Caco-2 (cell line): Measurements from ENCODE around the gene CUL4B. TPM values are rescaled to one million over a fixed set of nuclear protein-coding genes. Genes with fewer than 3 reads are reported as not detected.

Experiments used
- BruUV-seq: library from RNA; stranded (reverse); fragments of 400-500 nt; replicated peaks from 2 replicates; lab custom pipeline; 2021; lab: Mats Ljungman, UMichigan
- CTCF ChIA-PET: fragments of 300-600 bp; sonication (Branson Sonifier 250); formaldehyde crosslinking; loops from one replicate; lab custom pipeline; 2022; ENCODE audit warnings: antibody characterized with exemption; lab: Charles Lee
- POLR2A ChIA-PET: fragments of 300-600 bp; sonication (Branson Sonifier 250); formaldehyde crosslinking; loops from one replicate; lab custom pipeline; 2022; ENCODE audit warnings: antibody characterized with exemption; lab: Charles Lee
- DNase-seq, 2 experiments: peaks; one replicate each; pipeline versions ENCODE4 v3.0.0 to v3.0.0-alpha.2; 2020 to 2022
- H3K27me3 ChIP-seq: replicated peaks from 2 replicates; pipeline ENCODE4 v1.6.0; 2011; ENCODE audit warnings: low read length; ENCODE audit not compliant: control insufficient read depth, insufficient read depth
- H3K36me3 ChIP-seq: 2 replicates; pipeline ENCODE4 v1.5.1; 2011; ENCODE audit warnings: low read length; ENCODE audit not compliant: control insufficient read depth, insufficient read depth
- H3K4me1 ChIP-seq: fragments of 250-450 bp; sonication (Bioruptor Pico); 2 replicates; pipeline ENCODE4 v1.5.1; 2020; ENCODE audit warnings: mild to moderate bottlenecking
- H3K4me3 ChIP-seq: 2 replicates; pipeline ENCODE4 v1.5.1; 2011; ENCODE audit warnings: low read depth, mild to moderate bottlenecking, control low read depth, low read length
- H3K9me3 ChIP-seq: fragments of 250-450 bp; sonication (Bioruptor Pico); 2 replicates; pipeline ENCODE4 v1.5.1; 2020; ENCODE audit warnings: mild to moderate bottlenecking, moderate library complexity
- H3K27ac Mint-ChIP-seq: one replicate; pipeline ENCODE4 v1.8.0; 2022; ENCODE audit warnings: mixed read lengths; ENCODE audit not compliant: unreplicated experiment
- H3K27me3 Mint-ChIP-seq: one replicate; pipeline ENCODE4 v1.8.0; 2022; ENCODE audit warnings: mixed read lengths; ENCODE audit not compliant: insufficient read depth, unreplicated experiment
- H3K36me3 Mint-ChIP-seq: one replicate; pipeline ENCODE4 v1.8.0; 2022; ENCODE audit warnings: mild to moderate bottlenecking, mixed read lengths; ENCODE audit not compliant: insufficient read depth, unreplicated experiment
- H3K4me1 Mint-ChIP-seq: one replicate; pipeline ENCODE4 v1.8.0; 2022; ENCODE audit warnings: low read depth, mixed read lengths; ENCODE audit not compliant: unreplicated experiment
- H3K4me3 Mint-ChIP-seq: one replicate; pipeline ENCODE4 v1.8.0; 2022; ENCODE audit warnings: mild to moderate bottlenecking, moderate library complexity, mixed read lengths; ENCODE audit not compliant: unreplicated experiment
- H3K9me3 Mint-ChIP-seq: one replicate; pipeline ENCODE4 v1.8.0; 2022; ENCODE audit warnings: mixed read lengths; ENCODE audit not compliant: unreplicated experiment
- intact Hi-C: fragments of 100-400 bp; cut with micrococcal nuclease; formaldehyde crosslinking; loops from one replicate; pipeline ENCODE4 v1.10.0; 2022; ENCODE audit not compliant: unreplicated experiment
- total RNA-seq: library from RNA; stranded (reverse); gene quantifications from 2 replicates; pipeline ENCODE4 v1.2.3, GENCODE V29; 2022
- TF ChIP-seq, protein P1 (sequence below), 2 experiments: fragments of 200-600 bp in 1 of 2; IDR thresholded peaks; 1 replicate in 1 of 2; 2 replicates in 1 of 2; pipeline versions ENCODE4 v1.5.1 to v1.8.0; 2011 to 2022; ENCODE audit warnings: antibody characterized with exemption in 1 of 2, control low read depth in 1 of 2, inconsistent platforms in 1 of 2, low read depth in 1 of 2, low read length in 1 of 2, mild to moderate bottlenecking in 1 of 2, moderate library complexity in 1 of 2; ENCODE audit not compliant: insufficient read depth in 1 of 2, severe bottlenecking in 1 of 2, unreplicated experiment in 1 of 2

The CUL4B gene
- total RNA-seq, 1 experiment from 2014 or later, result 41.0 TPM

DNA sequence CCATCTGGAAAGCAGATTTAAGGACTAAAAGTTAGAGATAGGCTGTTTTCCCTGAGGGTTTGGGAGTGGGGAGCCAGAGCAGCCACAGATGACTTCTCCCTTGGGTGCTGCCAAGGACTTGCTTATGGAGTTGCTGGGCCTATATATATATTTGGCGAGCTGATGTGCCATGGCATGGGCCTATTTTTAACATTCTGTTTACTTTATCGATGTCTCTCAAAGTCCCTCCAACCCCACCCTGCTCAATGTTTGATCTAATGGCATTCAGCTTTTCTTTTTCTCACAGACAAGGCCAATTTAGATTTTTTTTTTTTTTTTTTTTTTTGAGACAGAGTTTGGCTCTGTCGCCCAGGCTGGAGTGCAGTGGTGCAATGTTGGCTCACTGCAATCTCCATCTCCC is 6.1 kb upstream of the CUL4B start:
- ChIA-PET POLR2A (no interaction called here), CTCF (no interaction called here)
- no peaks in the 10 kb centered on the region for H3K36me3 ChIP-seq
- H3K4me3 ChIP-seq, result no peak overlapping the region
- no TSS peak for BruUV-seq
- H3K27ac Mint-ChIP-seq, result no peak overlapping the region
- DNase-seq, result no peak
- H3K27me3 Mint-ChIP-seq, result no peaks in the 10 kb centered on the region
- peaks cover 8% of the 10 kb centered on the region for H3K4me1 Mint-ChIP-seq
- intact Hi-C loops, result no loop called here
- no peaks in the 10 kb centered on the region for H3K9me3 ChIP-seq
- TF ChIP-seq, protein P1, sequence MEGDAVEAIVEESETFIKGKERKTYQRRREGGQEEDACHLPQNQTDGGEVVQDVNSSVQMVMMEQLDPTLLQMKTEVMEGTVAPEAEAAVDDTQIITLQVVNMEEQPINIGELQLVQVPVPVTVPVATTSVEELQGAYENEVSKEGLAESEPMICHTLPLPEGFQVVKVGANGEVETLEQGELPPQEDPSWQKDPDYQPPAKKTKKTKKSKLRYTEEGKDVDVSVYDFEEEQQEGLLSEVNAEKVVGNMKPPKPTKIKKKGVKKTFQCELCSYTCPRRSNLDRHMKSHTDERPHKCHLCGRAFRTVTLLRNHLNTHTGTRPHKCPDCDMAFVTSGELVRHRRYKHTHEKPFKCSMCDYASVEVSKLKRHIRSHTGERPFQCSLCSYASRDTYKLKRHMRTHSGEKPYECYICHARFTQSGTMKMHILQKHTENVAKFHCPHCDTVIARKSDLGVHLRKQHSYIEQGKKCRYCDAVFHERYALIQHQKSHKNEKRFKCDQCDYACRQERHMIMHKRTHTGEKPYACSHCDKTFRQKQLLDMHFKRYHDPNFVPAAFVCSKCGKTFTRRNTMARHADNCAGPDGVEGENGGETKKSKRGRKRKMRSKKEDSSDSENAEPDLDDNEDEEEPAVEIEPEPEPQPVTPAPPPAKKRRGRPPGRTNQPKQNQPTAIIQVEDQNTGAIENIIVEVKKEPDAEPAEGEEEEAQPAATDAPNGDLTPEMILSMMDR (IDR thresholded peaks at IDR 0.05; ENCODE audit: insufficient read depth in 1 of 2, low read depth in 1 of 2, low read length in 1 of 2, severe bottlenecking in 1 of 2, unreplicated experiment in 1 of 2), result no peak
- peaks cover 34% of the 10 kb centered on the region for H3K4me1 ChIP-seq
- no peak overlapping the region for H3K4me3 Mint-ChIP-seq
- H3K36me3 Mint-ChIP-seq, result peaks cover 2% of the 10 kb centered on the region
- H3K27me3 ChIP-seq, result no peaks in the 10 kb centered on the region
- no peaks in the 10 kb centered on the region for H3K9me3 Mint-ChIP-seq

DNA sequence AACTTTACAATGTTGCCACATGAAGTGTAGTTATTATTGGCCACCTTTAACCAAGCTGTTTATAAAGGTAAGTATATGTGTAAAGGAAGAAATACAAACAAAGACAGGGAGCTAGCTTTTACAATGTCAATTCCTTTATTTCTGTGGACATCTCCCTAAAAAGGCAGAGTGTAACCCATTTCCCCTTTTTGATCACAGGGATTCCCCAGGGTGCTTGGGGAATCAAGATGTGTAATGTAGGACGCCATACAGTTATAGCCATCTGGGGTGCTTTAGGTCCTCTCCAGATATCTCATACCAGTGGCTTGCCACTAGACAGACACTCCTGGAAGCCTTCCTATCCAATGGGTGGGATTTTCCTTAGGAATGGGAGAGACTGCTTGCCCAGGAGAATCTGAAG is 4.2 kb upstream of the CUL4B start:
- no peak for DNase-seq
- H3K27me3 Mint-ChIP-seq, result no peaks in the 10 kb centered on the region
- H3K9me3 Mint-ChIP-seq, result no peaks in the 10 kb centered on the region
- BruUV-seq, result no TSS peak
- Histone ChIP-seq H3K36me3 (no peaks in the 10 kb centered on the region), H3K4me3 (no peak overlapping the region), H3K4me1 (peaks cover 34% of the 10 kb centered on the region), H3K27me3 (no peaks in the 10 kb centered on the region), H3K9me3 (no peaks in the 10 kb centered on the region)
- peaks cover 12% of the 10 kb centered on the region for H3K36me3 Mint-ChIP-seq
- TF ChIP-seq, protein P1 (IDR thresholded peaks at IDR 0.05; ENCODE audit: insufficient read depth in 1 of 2, low read depth in 1 of 2, low read length in 1 of 2, severe bottlenecking in 1 of 2, unreplicated experiment in 1 of 2), result no peak
- H3K27ac Mint-ChIP-seq, result no peak overlapping the region
- H3K4me1 Mint-ChIP-seq, result peaks cover 8% of the 10 kb centered on the region
- intact Hi-C loops, result loop anchor here (5.0 kb wide), 1 partner anchor 53 kb away; no protein-coding TSS in a partner anchor
- no peak overlapping the region for H3K4me3 Mint-ChIP-seq
- CTCF ChIA-PET, result no interaction called here
- POLR2A ChIA-PET, result no interaction called here

DNA sequence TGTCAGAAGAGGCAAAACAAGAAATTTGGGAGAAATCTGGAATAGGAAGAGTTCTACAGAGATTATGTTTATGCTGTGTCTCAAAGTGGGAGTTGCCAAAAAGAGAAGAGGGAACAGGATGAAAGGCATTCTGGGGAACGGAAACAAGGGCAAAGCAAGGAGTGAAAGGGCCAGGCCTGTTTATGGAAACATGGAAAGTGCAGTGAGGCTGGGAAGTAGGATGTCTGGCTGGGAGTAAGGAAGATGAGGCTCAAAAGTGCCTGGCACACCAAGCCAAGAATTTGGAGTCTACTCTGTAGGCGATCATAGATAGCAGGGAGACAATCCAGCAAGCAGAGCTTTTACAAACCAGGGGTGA is 1.8 kb upstream of the CUL4B start:
- CTCF ChIA-PET, result no interaction called here
- no peak overlapping the region for H3K4me3 Mint-ChIP-seq
- Histone ChIP-seq H3K4me3 (no peak overlapping the region), H3K27me3 (no peaks in the 10 kb centered on the region), H3K36me3 (no peaks in the 10 kb centered on the region), H3K4me1 (peaks cover 20% of the 10 kb centered on the region), H3K9me3 (no peaks in the 10 kb centered on the region)
- no peaks in the 10 kb centered on the region for H3K27me3 Mint-ChIP-seq
- DNase-seq, result no peak
- intact Hi-C loops, result loop anchor here (5.0 kb wide), 1 partner anchor 50 kb away; no protein-coding TSS in a partner anchor
- POLR2A ChIA-PET, result no interaction called here
- H3K4me1 Mint-ChIP-seq, result peaks cover 8% of the 10 kb centered on the region
- no peaks in the 10 kb centered on the region for H3K9me3 Mint-ChIP-seq
- H3K27ac Mint-ChIP-seq, result peak overlapping the region; percentile 98
- TF ChIP-seq, protein P1 (IDR thresholded peaks at IDR 0.05; ENCODE audit: insufficient read depth in 1 of 2, low read depth in 1 of 2, low read length in 1 of 2, severe bottlenecking in 1 of 2, unreplicated experiment in 1 of 2), result no peak
- no TSS peak for BruUV-seq
- H3K36me3 Mint-ChIP-seq, result peaks cover 12% of the 10 kb centered on the region
